ENCODE results near the gene CDK10.
"Not testable (repeated sequence)": the region's sequence is repeated elsewhere in the genome, so short reads cannot be mapped to it uniquely, and the experiment has no call there.

CDK10 gene

GRCh38 chr16:89667000-89667399 is 19.5 kb upstream of the CDK10 start:
- peak; percentile 52 for TF ChIP-seq CTCF (conservative IDR thresholded peaks at IDR 0.05; ENCODE audit: control insufficient read depth, insufficient read depth, low read depth, low read length)
- not testable (repeated sequence) for H3K4me3 ChIP-seq (ENCODE audit: control insufficient read depth, low read depth, low read length)
- DNase-seq (ENCODE audit: low read depth): peak; percentile 71

GRCh38 chr16:89667633-89668032 is 18.9 kb upstream of the CDK10 start:
- DNase-seq (ENCODE audit: low read depth): no peak
- TF ChIP-seq CTCF (conservative IDR thresholded peaks at IDR 0.05; ENCODE audit: control insufficient read depth, insufficient read depth, low read depth, low read length): no peak
- H3K4me3 ChIP-seq (ENCODE audit: control insufficient read depth, low read depth, low read length): no peak overlapping the region

GRCh38 chr16:89668790-89669158 is 17.7 kb upstream of the CDK10 start:
- no peak for TF ChIP-seq CTCF (conservative IDR thresholded peaks at IDR 0.05; ENCODE audit: control insufficient read depth, insufficient read depth, low read depth, low read length)
- no peak overlapping the region for H3K4me3 ChIP-seq (ENCODE audit: control insufficient read depth, low read depth, low read length)
- no peak for DNase-seq (ENCODE audit: low read depth)

GRCh38 chr16:89669755-89670154 is 16.7 kb upstream of the CDK10 start:
- no peak for DNase-seq (ENCODE audit: low read depth)
- no peak for TF ChIP-seq CTCF (conservative IDR thresholded peaks at IDR 0.05; ENCODE audit: control insufficient read depth, insufficient read depth, low read depth, low read length)
- no peak overlapping the region for H3K4me3 ChIP-seq (ENCODE audit: control insufficient read depth, low read depth, low read length)

- DNase-seq (ENCODE audit: low read depth): peak; percentile 50
- TF ChIP-seq CTCF (conservative IDR thresholded peaks at IDR 0.05; ENCODE audit: control insufficient read depth, insufficient read depth, low read depth, low read length): no peak
Observed at GRCh38 chr16:89670496-89671431, 15.7 kb upstream of the CDK10 start.

GRCh38 chr16:89671565-89671964 is 14.9 kb upstream of the CDK10 start:
- DNase-seq (ENCODE audit: low read depth); H3K4me3 ChIP-seq (ENCODE audit: control insufficient read depth, low read depth, low read length): not testable (repeated sequence)

More at GRCh38 chr16:89670496-89671431, 15.7 kb upstream of the CDK10 start:
- no peak overlapping the region for H3K4me3 ChIP-seq (ENCODE audit: control insufficient read depth, low read depth, low read length)

GRCh38 chr16:89672177-89672941 is 14.1 kb upstream of the CDK10 start:
- DNase-seq (ENCODE audit: low read depth): no peak
- no peak for TF ChIP-seq CTCF (conservative IDR thresholded peaks at IDR 0.05; ENCODE audit: control insufficient read depth, insufficient read depth, low read depth, low read length)

More at GRCh38 chr16:89672177-89672941, 14.1 kb upstream of the CDK10 start:
- no peak overlapping the region for H3K4me3 ChIP-seq (ENCODE audit: control insufficient read depth, low read depth, low read length)

All from fibroblast of mammary gland (primary cell).